SK-N-MC (cell line): ENCODE data around the gene NRTN.

ENCODE experiments used
- EZH2 ChIP-seq: fragments of 200-600 bp; sonication (generic); IDR thresholded peaks from one replicate; pipeline ENCODE4 v1.6.1; 2017; ENCODE audit warnings: antibody characterized with exemption
- POLR2AphosphoS5 ChIP-seq: IDR thresholded peaks from 2 replicates; pipeline ENCODE4 v1.6.1; 2012; ENCODE audit warnings: mild to moderate bottlenecking, low read depth, low read length, borderline replicate concordance

GRCh38 chr19:5793188-5793587 is 11.7 kb upstream of the NRTN start:
- TF ChIP-seq EZH2 (no peak), POLR2AphosphoS5 (no peak)
